Adrenal gland (tissue), 12 donors: Measurements from ENCODE around the gene IRX2. TPM values are rescaled to one million over a fixed set of nuclear protein-coding genes. Genes with fewer than 3 reads are reported as not detected.

Experiments used
- DNase-seq, 7 donors: peaks; one replicate each; pipeline ENCODE4 v3.0.0-alpha.2; 2019 to 2020
- H3K27ac ChIP-seq, 5 donors: fragments of 200-600 bp; sonication (generic) in 4 of 5; 1 replicate in 3 of 5; 2 replicates in 2 of 5; pipeline versions ENCODE4 v1.5.1 to v1.8.0; 2016 to 2020; ENCODE audit warnings: mild to moderate bottlenecking in 1 of 5
- H3K27me3 ChIP-seq: fragments of 200-600 bp; 2 replicates; pipeline ENCODE4 v1.8.0; 2021
- H3K36me3 ChIP-seq, 2 donors: fragments of 200-600 bp; replicated peaks in 1 of 2; 1 replicate in 1 of 2; 2 replicates in 1 of 2; pipeline versions ENCODE4 v1.5.1 to v1.8.0; 2018 to 2022
- H3K4me1 ChIP-seq, 2 donors: fragments of 200-600 bp; replicated peaks in 1 of 2; 1 replicate in 1 of 2; 2 replicates in 1 of 2; pipeline versions ENCODE4 v1.5.1 to v1.8.0; 2018 to 2021
- H3K4me3 ChIP-seq, 4 donors: fragments of 200-600 bp; sonication (generic) in 3 of 4; one replicate each; pipeline ENCODE4 v1.5.1; 2016 to 2018
- H3K9me3 ChIP-seq, 3 donors: fragments of 200-600 bp; sonication (generic) in 1 of 3; replicated peaks in 1 of 3; 1 replicate in 2 of 3; 2 replicates in 1 of 3; pipeline versions ENCODE4 v1.5.1 to v1.8.0; 2016 to 2021
- CTCF ChIP-seq, 6 experiments: fragments of 450-650 bp in 4 of 6; fragments of 200-600 bp in 2 of 6; sonication (generic) in 1 of 6; IDR thresholded peaks; 1 replicate in 5 of 6; 2 replicates in 1 of 6; pipeline versions ENCODE4 v1.5.1 to v1.8.0; 2016 to 2021; ENCODE audit warnings: antibody characterized with exemption in 6 of 6, mild to moderate bottlenecking in 2 of 6, moderate library complexity in 1 of 6
- POLR2A ChIP-seq, 2 donors: fragments of 450-650 bp; IDR thresholded peaks; one replicate each; pipeline ENCODE4 v1.6.1; 2017; ENCODE audit warnings: antibody characterized with exemption in 2 of 2, mild to moderate bottlenecking in 2 of 2, moderate library complexity in 1 of 2
- WGBS, 4 donors: extraction: QIAGEN DNeasy Blood & Tissue Kit in 2 of 4; methylation state at CpG; one replicate each; pipeline versions ENCODE4 v1.1.5 to v1.1.7; 2013 to 2017; 5-methylcytosine and 5-hydroxymethylcytosine counted together
- intact Hi-C, 2 donors: fragments of 100-400 bp; cut with DNase I; formaldehyde crosslinking; loops; one replicate each; pipeline versions ENCODE4 v1.14.1 to v1.15.0; 2022 to 2023
- polyA plus RNA-seq, 3 donors: library from polyadenylated mRNA; stranded (reverse); fragments of 200-250 nt in 2 of 3; fragments of 350-450 nt in 1 of 3; fragmentation: Illumina TruSeq in 1 of 3; extraction: RNeasy Lipid Tissue Mini Kit (QIAGEN cat#74804) in 1 of 3; gene quantifications; one replicate each; pipeline ENCODE4 v1.2.3, GENCODE V29; 2013 to 2014
- total RNA-seq, 9 donors: library from RNA; depleted of rRNA in 4 of 9; stranded (reverse); fragments of >200 nt in 4 of 9; fragments of 120-200 nt in 1 of 9; fragmentation: NEBNext Ultra II Directional in 1 of 9; extraction: Animal tissue kit (Norgen Biotek cat#: 25700) in 1 of 9; gene quantifications; one replicate each; pipeline versions ENCODE4 v1.1.0 to v1.2.4, GENCODE V29; 2013 to 2023
- donor health status: healthy with polysubstance abuse.
- donor health status: Bipolar disorder and iron deficiency.
- donor health status: DM: yes; HTN: yes; CAD: no.
- donor health status: DM: no; HTN: no; CAD: no.
- donor health status: DM: no; HTN: no; CAD: no.
- donor health status: DM: yes; HTN: yes; CAD: no.

The IRX2 gene
- total and polyA plus RNA-seq, 12 donors: 0.08 to 0.40 (median 0.15) TPM; not detected in 4

DNA sequence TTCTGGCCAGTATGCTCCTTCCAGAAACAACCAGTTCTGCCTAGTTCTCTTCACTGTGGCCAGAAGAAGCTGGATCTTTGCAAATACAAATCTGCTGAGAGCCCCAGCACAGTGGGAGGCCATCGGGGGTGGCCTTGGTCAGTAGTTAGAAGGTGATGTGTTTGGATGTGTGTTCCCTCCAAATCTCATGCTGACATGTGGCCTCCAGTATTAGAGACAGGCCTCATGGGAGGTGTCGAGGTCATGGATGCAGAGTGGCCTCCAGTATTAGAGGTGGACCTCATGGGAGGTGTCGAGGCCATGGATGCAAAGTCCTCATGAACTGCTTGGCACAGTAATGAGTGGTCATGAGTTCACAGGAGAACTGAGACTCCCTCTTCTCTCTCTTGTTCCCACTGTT is 7.6 kb upstream of the IRX2 start:
- Histone ChIP-seq H3K4me1 (peaks cover 0 to 14% of the 10 kb centered on the region in 2 donors), H3K9me3 (no peaks in the 10 kb centered on the region), H3K36me3 (no peaks in the 10 kb centered on the region), H3K4me3 (no peak overlapping the region), H3K27ac (no peak overlapping the region), H3K27me3 (peaks cover 60% of the 10 kb centered on the region)
- DNase-seq: peak in 1 of 7 donors; percentile 35
- WGBS, 4 donors: 72 to 76% (median 75%) methylated on average over 2 to 3 of the region's 3 CpGs
- intact Hi-C loops: no loop called here
- TF ChIP-seq POLR2A (IDR thresholded peaks at IDR 0.05) (no peak), CTCF (IDR thresholded peaks at IDR 0.05) (no peak)

GRCh38 chr5:2758632-2759031 is 7.2 kb upstream of the IRX2 start:
- DNase-seq: peak in 1 of 7 donors; percentile 27
- H3K36me3 ChIP-seq: no peaks in the 10 kb centered on the region
- no peak for TF ChIP-seq POLR2A (IDR thresholded peaks at IDR 0.05)
- no peak for TF ChIP-seq CTCF (IDR thresholded peaks at IDR 0.05)
- H3K4me1 ChIP-seq: peaks cover 0 to 14% of the 10 kb centered on the region in 2 donors
- H3K4me3 ChIP-seq: no peak overlapping the region
- WGBS, 4 donors: 65 to 72% (median 67%) methylated on average over 6 of the region's 6 CpGs
- no peak overlapping the region for H3K27ac ChIP-seq
- intact Hi-C loops: no loop called here
- H3K27me3 ChIP-seq: peaks cover 65% of the 10 kb centered on the region
- H3K9me3 ChIP-seq: no peaks in the 10 kb centered on the region

- Histone ChIP-seq H3K4me1 (peaks cover 0 to 14% of the 10 kb centered on the region in 2 donors), H3K4me3 (no peak overlapping the region), H3K27me3 (peaks cover 74% of the 10 kb centered on the region), H3K9me3 (no peaks in the 10 kb centered on the region), H3K27ac (no peak overlapping the region), H3K36me3 (no peaks in the 10 kb centered on the region)
- intact Hi-C loops: no loop called here
- DNase-seq: peak in 1 of 7 donors; percentile 23
- TF ChIP-seq CTCF (IDR thresholded peaks at IDR 0.05) (no peak), POLR2A (IDR thresholded peaks at IDR 0.05) (no peak)
- 8 to 12% (median 12%) methylated on average over 19 to 23 of the region's 23 CpGs for WGBS, 4 donors
Measured at GRCh38 chr5:2757563-2758351, 6.3 kb upstream of the IRX2 start.

DNA sequence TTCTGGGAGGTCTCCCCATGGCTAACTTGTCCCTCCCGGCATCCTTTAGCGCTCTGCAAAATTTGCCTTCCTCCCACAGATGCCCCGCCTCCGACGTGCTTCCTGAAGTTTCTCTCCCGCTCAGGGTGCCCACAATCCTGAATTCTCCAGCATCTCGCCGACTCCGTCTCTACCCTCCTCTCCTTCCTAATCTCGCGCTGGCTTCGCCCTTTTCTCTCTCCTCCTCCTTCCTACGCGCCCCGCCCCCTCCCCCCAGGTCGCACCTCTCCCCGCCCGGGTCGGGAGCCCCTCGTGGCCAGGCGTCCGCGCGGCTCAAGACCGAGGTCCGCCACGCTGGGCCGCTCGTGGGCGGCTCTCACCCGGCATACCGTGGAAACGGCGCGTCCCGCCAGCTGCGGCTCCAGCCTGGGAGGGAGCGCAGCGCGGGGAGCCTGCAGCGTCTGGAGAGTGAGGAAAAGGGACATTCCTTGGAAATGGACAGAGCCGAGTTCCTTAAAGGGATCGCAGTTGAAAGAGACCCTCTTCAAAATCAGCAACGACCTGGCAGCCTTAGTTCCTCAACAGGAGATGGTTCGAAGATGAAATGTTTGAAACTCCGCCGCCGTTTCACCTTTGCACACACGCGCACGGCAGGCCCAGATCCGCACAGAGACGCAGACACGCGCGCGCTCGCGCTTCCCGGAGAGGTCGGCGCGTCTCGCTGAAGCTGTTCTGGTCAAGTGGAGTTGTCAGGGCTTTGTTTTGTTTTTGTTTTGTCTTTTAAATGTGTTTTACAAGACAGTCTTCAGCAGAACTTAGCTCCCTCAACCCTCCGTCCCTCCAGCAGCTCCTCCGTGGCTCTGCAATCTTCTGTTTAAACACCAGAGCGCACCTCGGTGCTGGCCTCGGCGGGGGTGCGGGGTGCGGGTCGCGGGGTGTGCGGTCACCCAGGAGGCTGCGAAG is 5.0 kb upstream of the IRX2 start:
- 2 to 3% (median 2%) methylated on average over 35 to 76 of the region's 76 CpGs for WGBS, 4 donors
- DNase-seq: no peak
- TF ChIP-seq POLR2A (IDR thresholded peaks at IDR 0.05): no peak
- TF ChIP-seq CTCF (IDR thresholded peaks at IDR 0.05): no peak
- Histone ChIP-seq H3K4me1 (peaks cover 0 to 14% of the 10 kb centered on the region in 2 donors), H3K36me3 (no peaks in the 10 kb centered on the region), H3K27me3 (peaks cover 84% of the 10 kb centered on the region), H3K27ac (no peak overlapping the region), H3K9me3 (no peaks in the 10 kb centered on the region), H3K4me3 (peak overlapping the region in 1 of 4 donors; percentile 25)
- intact Hi-C loops: no loop called here
